SU-DHL-6 (cell line): ENCODE results near the gene UBR2.
"Not testable (repeated sequence)": the region's sequence is repeated elsewhere in the genome, so short reads cannot be mapped to it uniquely, and the experiment has no call there.

Source experiments
- H2AFZ ChIP-seq: fragments of 200-600 bp; sonication (generic); 2 replicates; pipeline ENCODE4 v1.6.1; 2014; ENCODE audit warnings: low read depth, mild to moderate bottlenecking, moderate library complexity, mixed read lengths, antibody characterized with exemption, low read length; ENCODE audit not compliant: severe bottlenecking
- H3F3A ChIP-seq: fragments of 200-600 bp; shearing (Covaris generic); 2 replicates; pipeline ENCODE4 v1.6.0; 2016; ENCODE audit warnings: antibody characterized with exemption, mild to moderate bottlenecking; ENCODE audit not compliant: insufficient read depth
- H3K27ac ChIP-seq: fragments of 200-600 bp; sonication (generic); 2 replicates; pipeline ENCODE4 v1.5.1; 2016; ENCODE audit warnings: low read depth, mild to moderate bottlenecking, low read length, moderate library complexity, mixed read lengths
- H3K27me3 ChIP-seq: fragments of 200-600 bp; sonication (generic), shearing (Covaris generic); 2 replicates; pipeline ENCODE4 v1.6.0; 2014; ENCODE audit warnings: mild to moderate bottlenecking, low read length
- H3K36me3 ChIP-seq: fragments of 200-600 bp; sonication (generic); 2 replicates; pipeline ENCODE4 v1.6.1; 2014; ENCODE audit warnings: mild to moderate bottlenecking, low read length, mixed read lengths
- H3K4me2 ChIP-seq: fragments of 300-600, 200-600 bp; shearing (Covaris generic), sonication (generic); 2 replicates; pipeline ENCODE4 v1.6.0; 2014; ENCODE audit warnings: low read length, low read depth, mild to moderate bottlenecking; ENCODE audit not compliant: poor library complexity, severe bottlenecking
- H3K4me3 ChIP-seq: fragments of 200-600 bp; sonication (generic); 2 replicates; pipeline ENCODE4 v1.5.1; 2014; ENCODE audit warnings: antibody characterized with exemption, low read length, mild to moderate bottlenecking, mixed read lengths; ENCODE audit not compliant: insufficient read depth, poor library complexity, severe bottlenecking
- H3K79me2 ChIP-seq: fragments of 200-600 bp; sonication (generic); 2 replicates; pipeline ENCODE4 v1.6.1; 2014; ENCODE audit warnings: mild to moderate bottlenecking, low read length, moderate library complexity; ENCODE audit not compliant: insufficient read depth
- H3K9ac ChIP-seq: fragments of 200-600 bp; sonication (generic); 2 replicates; pipeline ENCODE4 v1.7.0; 2014; ENCODE audit warnings: mild to moderate bottlenecking, low read length
- H3K9me2 ChIP-seq: fragments of 200-600 bp; sonication (generic); replicated peaks from 2 replicates; pipeline ENCODE4 v1.6.1; 2014; ENCODE audit warnings: low read length; ENCODE audit not compliant: insufficient read depth
- H3K9me3 ChIP-seq: fragments of 200-600 bp; sonication (generic); 2 replicates; pipeline ENCODE4 v1.6.1; 2014; ENCODE audit warnings: low read length, mixed read lengths; ENCODE audit not compliant: insufficient read depth
- H4K20me1 ChIP-seq: fragments of 200-600 bp; sonication (generic); 2 replicates; pipeline ENCODE4 v1.6.1; 2014; ENCODE audit warnings: low read depth, mild to moderate bottlenecking, antibody characterized with exemption, low read length, moderate library complexity, mixed read lengths
- CTCF ChIP-seq: fragments of 200-600 bp; sonication (generic); IDR thresholded peaks from one replicate; pipeline ENCODE4 v1.5.1; 2017; ENCODE audit warnings: antibody characterized with exemption, mild to moderate bottlenecking, low read length, moderate library complexity; ENCODE audit not compliant: insufficient read depth, poor library complexity, severe bottlenecking
- EZH2phosphoT487 ChIP-seq: fragments of 200-600 bp; sonication (generic), shearing (Covaris generic); conservative IDR thresholded peaks from 2 replicates; pipeline ENCODE4 v1.6.1; 2018; ENCODE audit warnings: mild to moderate bottlenecking, antibody characterized with exemption, low read length, moderate library complexity, mixed read lengths

UBR2 gene

GRCh38 chr6:42565823-42566613 is 2.2 kb downstream of the UBR2 start:
- H3K9me3 ChIP-seq: no peaks in the 10 kb centered on the region
- H3K9ac ChIP-seq: peak overlapping the region; percentile 77
- TF ChIP-seq EZH2phosphoT487 (no peak), CTCF (no peak)
- H3K27ac ChIP-seq: no peak overlapping the region
- no peaks in the 10 kb centered on the region for H3K9me2 ChIP-seq
- peaks cover 19% of the 10 kb centered on the region for H3F3A ChIP-seq
- no peaks in the 10 kb centered on the region for H3K27me3 ChIP-seq
- H2AFZ ChIP-seq: no peak overlapping the region
- H3K79me2 ChIP-seq: peaks cover 68% of the 10 kb centered on the region
- 0 out of 2 replicates have a peak, but pooled peaks cover 5% of the 10 kb centered on the region for H3K36me3 ChIP-seq
- peak overlapping the region; percentile 90 for H3K4me2 ChIP-seq
- 0 out of 2 replicates have a peak, but pooled peaks cover 5% of the 10 kb centered on the region for H4K20me1 ChIP-seq
- H3K4me3 ChIP-seq: peak overlapping the region; percentile 79

DNA sequence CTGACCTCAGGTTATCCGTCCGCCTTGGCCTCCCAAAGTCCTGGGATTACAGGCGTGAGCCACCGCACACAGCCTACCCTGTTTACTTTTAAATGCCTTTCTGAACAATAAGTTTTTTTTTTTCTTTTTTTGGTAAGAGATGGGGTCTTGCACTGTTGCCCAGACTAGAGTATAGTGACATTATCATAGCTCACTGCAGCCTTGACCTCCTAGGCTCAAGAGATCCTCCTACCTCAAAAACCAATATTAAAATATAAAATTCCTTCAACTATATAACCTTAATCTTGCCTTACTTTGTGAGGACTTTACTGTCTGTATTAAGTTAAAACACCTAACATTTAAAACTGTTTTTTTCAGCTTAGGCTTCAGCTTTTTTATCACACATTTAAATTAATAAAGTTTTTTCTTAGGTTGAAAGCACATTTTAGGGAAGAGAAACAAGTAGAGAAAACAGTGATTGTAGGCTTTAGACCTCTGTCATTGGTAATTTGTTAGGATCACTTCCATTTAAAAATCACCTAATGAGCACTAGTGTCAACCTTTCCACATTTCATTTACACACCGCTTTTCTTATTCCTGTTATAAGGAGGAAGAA is 2.9 kb downstream of the UBR2 start:
- Histone ChIP-seq H4K20me1 (0 out of 2 replicates have a peak, but pooled peaks cover 5% of the 10 kb centered on the region), H3K4me3 (no peak overlapping the region), H3F3A (peaks cover 25% of the 10 kb centered on the region), H3K36me3 (0 out of 2 replicates have a peak, but pooled peaks cover 5% of the 10 kb centered on the region), H2AFZ (no peak overlapping the region), H3K79me2 (peaks cover 75% of the 10 kb centered on the region), H3K9ac (no peak overlapping the region), H3K27ac (peak overlapping the region; percentile 18; the same call in 1 of the 2 replicates), H3K9me3 (no peaks in the 10 kb centered on the region), H3K27me3 (no peaks in the 10 kb centered on the region), H3K9me2 (no peaks in the 10 kb centered on the region), H3K4me2 (peak overlapping the region; percentile 2)
- TF ChIP-seq CTCF: no peak
- TF ChIP-seq EZH2phosphoT487: no peak

DNA sequence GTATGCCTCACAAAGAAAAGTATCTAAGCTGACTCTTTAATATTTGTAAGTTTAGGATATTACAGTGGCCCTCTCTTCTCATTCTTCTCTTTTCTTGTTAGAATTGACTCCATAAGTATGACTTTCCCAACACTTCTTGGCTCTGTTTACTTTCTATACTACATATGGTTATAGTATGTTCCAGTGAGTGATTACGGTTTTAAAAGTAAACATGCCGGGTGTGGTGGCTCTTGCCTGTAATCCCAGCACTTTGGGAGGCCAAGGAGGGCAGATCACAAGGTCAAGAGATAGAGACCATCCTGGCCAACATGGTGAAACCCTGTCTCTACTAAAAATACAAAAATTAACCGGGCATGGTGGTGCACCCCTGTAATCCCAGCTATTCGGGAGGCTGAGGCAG is 3.4 kb downstream of the UBR2 start:
- H3K9me3 ChIP-seq, H3K27me3 ChIP-seq, H2AFZ ChIP-seq, H3K36me3 ChIP-seq, H4K20me1 ChIP-seq, H3K9me2 ChIP-seq, H3K9ac ChIP-seq, H3K4me3 ChIP-seq, H3K4me2 ChIP-seq: not testable (repeated sequence)
- peaks cover 80% of the 10 kb centered on the region for H3K79me2 ChIP-seq
- peak overlapping the region; percentile 18; the same call in 1 of the 2 replicates for H3K27ac ChIP-seq
- H3F3A ChIP-seq: peaks cover 31% of the 10 kb centered on the region
